COLO829 (cell line): Measurements from ENCODE around the gene HOXA3.

Source experiments
- DNase-seq: peaks from one replicate; pipeline ENCODE4 v3.0.0; 2012; ENCODE audit warnings: low spot score

The HOXA3 gene

GRCh38 chr7:27154901-27155815 is 2.8 kb upstream of the HOXA3 start:
- no peak for DNase-seq

GRCh38 chr7:27154369-27154768 is 2.0 kb upstream of the HOXA3 start:
- DNase-seq = no peak

GRCh38 chr7:27153526-27153925 is 1.1 kb upstream of the HOXA3 start:
- no peak for DNase-seq

- DNase-seq = no peak
Measured at GRCh38 chr7:27152816-27153442, 546 bp upstream of the HOXA3 start.

GRCh38 chr7:27151341-27151930 is 947 bp downstream of the HOXA3 start:
- DNase-seq = no peak

- DNase-seq = peak; percentile 93
Measured at GRCh38 chr7:27150568-27151340, 1.6 kb downstream of the HOXA3 start.

GRCh38 chr7:27149842-27150567 is 2.4 kb downstream of the HOXA3 start:
- no peak for DNase-seq

GRCh38 chr7:27148756-27149641 is 3.4 kb downstream of the HOXA3 start:
- no peak for DNase-seq

GRCh38 chr7:27148031-27148755 is 4.2 kb downstream of the HOXA3 start:
- no peak for DNase-seq

GRCh38 chr7:27147199-27148030 is 5.0 kb downstream of the HOXA3 start, which contains the start of gene HOXA6:
HOXA6 (minus strand) TSS chr7:27147774; CDS start chr7:27147749, 25 bp downstream.
- DNase-seq = no peak

GRCh38 chr7:27146491-27147198 is 5.7 kb downstream of the HOXA3 start:
- no peak for DNase-seq

- no peak for DNase-seq
Measured at GRCh38 chr7:27145914-27146412, 6.4 kb downstream of the HOXA3 start.

- DNase-seq = no peak
Measured at GRCh38 chr7:27145165-27145913, 7.0 kb downstream of the HOXA3 start.

- DNase-seq = no peak
Measured at GRCh38 chr7:27144781-27145164, 7.6 kb downstream of the HOXA3 start.

- no peak for DNase-seq
Measured at GRCh38 chr7:27143950-27144780, 8.2 kb downstream of the HOXA3 start.
